ENCODE measurements around the gene C12orf76.

Gene C12orf76

GRCh38 chr12:109998904-109999648, 49.2 kb downstream of the C12orf76 start, which contains the start of gene ANKRD13A (continued):
- TF ChIP-seq REST (tag by site-specific recombination; IDR thresholded peaks at IDR 0.05) (0 out of 2 replicates have a peak, but pooled peaks have one; percentile 34), OVOL3 (tag by site-specific recombination; IDR thresholded peaks at IDR 0.05) (peak; percentile 69; the same call in 1 of the 2 replicates), ZNF777 (tag by site-specific recombination; IDR thresholded peaks at IDR 0.05; ENCODE audit: borderline replicate concordance) (peak; percentile 72; the same call in 1 of the 2 replicates), KLF7 (tag by site-specific recombination; IDR thresholded peaks at IDR 0.05; ENCODE audit: borderline replicate concordance) (no peak), ZNF548 (tag by site-specific recombination; IDR thresholded peaks at IDR 0.05) (no peak), ZNF664 (tag by site-specific recombination; IDR thresholded peaks at IDR 0.05) (no peak), KLF1 (tag by site-specific recombination; IDR thresholded peaks at IDR 0.05) (0 out of 2 replicates have a peak, but pooled peaks have one; percentile 20), ZNF623 (tag by site-specific recombination; IDR thresholded peaks at IDR 0.05) (0 out of 2 replicates have a peak, but pooled peaks have one; percentile 20), KLF10 (tag by site-specific recombination; IDR thresholded peaks at IDR 0.05) (peak; percentile 69), ZNF501 (tag by site-specific recombination; IDR thresholded peaks at IDR 0.05) (peak; percentile 95), ZFP69B (tag by site-specific recombination; IDR thresholded peaks at IDR 0.05) (peak; percentile 79), WT1 (tag by site-specific recombination; IDR thresholded peaks at IDR 0.05) (peak; percentile 39; the same call in 1 of the 2 replicates), ZNF391 (tag by site-specific recombination; IDR thresholded peaks at IDR 0.05; ENCODE audit: borderline replicate concordance, low read depth) (peak; percentile 92; the same call in 1 of the 2 replicates), ZNF521 (tag by site-specific recombination; IDR thresholded peaks at IDR 0.05) (no peak), GFI1B (tag by site-specific recombination; IDR thresholded peaks at IDR 0.05) (no peak), ZNF169 (tag by site-specific recombination; IDR thresholded peaks at IDR 0.05) (no peak), ZNF311 (tag by site-specific recombination; IDR thresholded peaks at IDR 0.05; ENCODE audit: borderline replicate concordance) (no peak), ZNF292 (tag by site-specific recombination; IDR thresholded peaks at IDR 0.05; ENCODE audit: borderline replicate concordance, low read depth) (no peak), ZNF449 (tag by site-specific recombination; IDR thresholded peaks at IDR 0.05) (peak; percentile 36; the same call in 1 of the 2 replicates), ZNF510 (tag by site-specific recombination; IDR thresholded peaks at IDR 0.05; ENCODE audit: insufficient replicate concordance) (no peak), ZNF555 (tag by site-specific recombination; conservative IDR thresholded peaks at IDR 0.05) (no peak), BCL11B (tag by site-specific recombination; IDR thresholded peaks at IDR 0.05; ENCODE audit: low read depth) (peak; percentile 70; the same call in 1 of the 2 replicates), PRDM1 (tag by site-specific recombination; IDR thresholded peaks at IDR 0.05) (no peak), ZNF10 (tag by site-specific recombination; IDR thresholded peaks at IDR 0.05) (0 out of 2 replicates have a peak, but pooled peaks have one; percentile 36), ZNF211 (tag by site-specific recombination; IDR thresholded peaks at IDR 0.05; ENCODE audit: low read depth) (no peak), ZNF26 (tag by site-specific recombination; IDR thresholded peaks at IDR 0.05) (no peak)
- TF ChIP-seq, protein P1, sequence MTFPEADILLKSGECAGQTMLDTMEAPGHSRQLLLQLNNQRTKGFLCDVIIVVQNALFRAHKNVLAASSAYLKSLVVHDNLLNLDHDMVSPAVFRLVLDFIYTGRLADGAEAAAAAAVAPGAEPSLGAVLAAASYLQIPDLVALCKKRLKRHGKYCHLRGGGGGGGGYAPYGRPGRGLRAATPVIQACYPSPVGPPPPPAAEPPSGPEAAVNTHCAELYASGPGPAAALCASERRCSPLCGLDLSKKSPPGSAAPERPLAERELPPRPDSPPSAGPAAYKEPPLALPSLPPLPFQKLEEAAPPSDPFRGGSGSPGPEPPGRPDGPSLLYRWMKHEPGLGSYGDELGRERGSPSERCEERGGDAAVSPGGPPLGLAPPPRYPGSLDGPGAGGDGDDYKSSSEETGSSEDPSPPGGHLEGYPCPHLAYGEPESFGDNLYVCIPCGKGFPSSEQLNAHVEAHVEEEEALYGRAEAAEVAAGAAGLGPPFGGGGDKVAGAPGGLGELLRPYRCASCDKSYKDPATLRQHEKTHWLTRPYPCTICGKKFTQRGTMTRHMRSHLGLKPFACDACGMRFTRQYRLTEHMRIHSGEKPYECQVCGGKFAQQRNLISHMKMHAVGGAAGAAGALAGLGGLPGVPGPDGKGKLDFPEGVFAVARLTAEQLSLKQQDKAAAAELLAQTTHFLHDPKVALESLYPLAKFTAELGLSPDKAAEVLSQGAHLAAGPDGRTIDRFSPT (tag by site-specific recombination; IDR thresholded peaks at IDR 0.05) = no peak
- TF ChIP-seq, protein P2, sequence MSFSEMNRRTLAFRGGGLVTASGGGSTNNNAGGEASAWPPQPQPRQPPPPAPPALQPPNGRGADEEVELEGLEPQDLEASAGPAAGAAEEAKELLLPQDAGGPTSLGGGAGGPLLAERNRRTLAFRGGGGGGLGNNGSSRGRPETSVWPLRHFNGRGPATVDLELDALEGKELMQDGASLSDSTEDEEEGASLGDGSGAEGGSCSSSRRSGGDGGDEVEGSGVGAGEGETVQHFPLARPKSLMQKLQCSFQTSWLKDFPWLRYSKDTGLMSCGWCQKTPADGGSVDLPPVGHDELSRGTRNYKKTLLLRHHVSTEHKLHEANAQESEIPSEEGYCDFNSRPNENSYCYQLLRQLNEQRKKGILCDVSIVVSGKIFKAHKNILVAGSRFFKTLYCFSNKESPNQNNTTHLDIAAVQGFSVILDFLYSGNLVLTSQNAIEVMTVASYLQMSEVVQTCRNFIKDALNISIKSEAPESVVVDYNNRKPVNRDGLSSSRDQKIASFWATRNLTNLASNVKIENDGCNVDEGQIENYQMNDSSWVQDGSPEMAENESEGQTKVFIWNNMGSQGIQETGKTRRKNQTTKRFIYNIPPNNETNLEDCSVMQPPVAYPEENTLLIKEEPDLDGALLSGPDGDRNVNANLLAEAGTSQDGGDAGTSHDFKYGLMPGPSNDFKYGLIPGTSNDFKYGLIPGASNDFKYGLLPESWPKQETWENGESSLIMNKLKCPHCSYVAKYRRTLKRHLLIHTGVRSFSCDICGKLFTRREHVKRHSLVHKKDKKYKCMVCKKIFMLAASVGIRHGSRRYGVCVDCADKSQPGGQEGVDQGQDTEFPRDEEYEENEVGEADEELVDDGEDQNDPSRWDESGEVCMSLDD (tag by site-specific recombination; IDR thresholded peaks at IDR 0.05) = peak; percentile 81
